ENCODE data around the gene TOR1A.

Gene TOR1A
- 17.4 reads per million, percentile 44 among the genes with 10 or more reads in this experiment for total RNA-seq

- DNase-seq = peak; percentile 88
Observed at GRCh38 chr9:129823935-129824601, at the start of gene TOR1A. Gene TOR1A, minus strand, starts transcription at chr9:129824136. Its CDS starts 51 bp downstream, at chr9:129824085.

- DNase-seq = no peak
Observed at GRCh38 chr9:129871046-129871445, 47.1 kb upstream of the TOR1A start.

- DNase-seq = no peak
Observed at GRCh38 chr9:129869585-129870501, 45.9 kb upstream of the TOR1A start.

GRCh38 chr9:129868872-129869486 lies 45.0 kb upstream of the TOR1A start:
- DNase-seq = peak; percentile 90

- no peak for DNase-seq
Observed at GRCh38 chr9:129868023-129868871, 44.3 kb upstream of the TOR1A start.

- no peak for DNase-seq
Observed at GRCh38 chr9:129867136-129868022, 43.4 kb upstream of the TOR1A start.

GRCh38 chr9:129866394-129867135 lies 42.6 kb upstream of the TOR1A start:
- no peak for DNase-seq

- DNase-seq = no peak
Observed at GRCh38 chr9:129865668-129866320, 41.9 kb upstream of the TOR1A start.

GRCh38 chr9:129864991-129865647 lies 41.2 kb upstream of the TOR1A start:
- DNase-seq = no peak

GRCh38 chr9:129863059-129863690 lies 39.2 kb upstream of the TOR1A start:
- DNase-seq = peak; percentile 62

GRCh38 chr9:129861447-129861827 lies 37.5 kb upstream of the TOR1A start:
- no peak for DNase-seq

- no peak for DNase-seq
Observed at GRCh38 chr9:129860653-129861446, 36.9 kb upstream of the TOR1A start.

GRCh38 chr9:129858167-129858962 lies 34.4 kb upstream of the TOR1A start:
- no peak for DNase-seq

GRCh38 chr9:129857207-129857606 lies 33.3 kb upstream of the TOR1A start:
- no peak for DNase-seq

GRCh38 chr9:129854588-129855110 lies 30.7 kb upstream of the TOR1A start:
- no peak for DNase-seq

GRCh38 chr9:129853614-129854013 lies 29.7 kb upstream of the TOR1A start:
- DNase-seq = no peak

GRCh38 chr9:129852579-129852978 lies 28.6 kb upstream of the TOR1A start:
- no peak for DNase-seq
